H1 (cell line): ENCODE measurements around the gene TLE1.

Experiments used
- POLR2A ChIP-seq, 2 experiments: IDR thresholded peaks; 1 replicate in 1 of 2; 2 replicates in 1 of 2; pipeline ENCODE4 v1.6.1; 2011; ENCODE audit warnings: low read depth in 2 of 2, low read length in 2 of 2, mild to moderate bottlenecking in 2 of 2; ENCODE audit errors: control extremely low read depth in 1 of 2
- RFX5 ChIP-seq: IDR thresholded peaks from 2 replicates; pipeline ENCODE4 v1.6.1; 2011; ENCODE audit warnings: low read depth, low read length, improper control_type of control experiment, borderline replicate concordance
- SIN3A ChIP-seq, 2 experiments: IDR thresholded peaks in 1 of 2; conservative IDR thresholded peaks in 1 of 2; 2 replicates each; pipeline ENCODE4 v1.6.1; 2011 to 2012; ENCODE audit warnings: low read length in 2 of 2, improper control_type of control experiment in 1 of 2, low read depth in 1 of 2, mild to moderate bottlenecking in 1 of 2
- SP1 ChIP-seq: IDR thresholded peaks from 2 replicates; pipeline ENCODE4 v1.6.1; 2011; ENCODE audit warnings: low read depth, low read length
- YY1 ChIP-seq: IDR thresholded peaks from 2 replicates; pipeline ENCODE4 v1.6.1; 2011; ENCODE audit warnings: low read depth, mild to moderate bottlenecking, low read length
- TF ChIP-seq, protein P1 (sequence below), 3 experiments: IDR thresholded peaks; 1 replicate in 2 of 3; 2 replicates in 1 of 3; pipeline versions ENCODE4 v1.5.1 to v1.6.1; 2011; ENCODE audit warnings: low read length in 3 of 3, mild to moderate bottlenecking in 3 of 3, inconsistent platforms in 2 of 3, low read depth in 1 of 3, moderate library complexity in 1 of 3; ENCODE audit not compliant: insufficient read depth in 1 of 3; ENCODE audit errors: control extremely low read depth in 1 of 3

DNA sequence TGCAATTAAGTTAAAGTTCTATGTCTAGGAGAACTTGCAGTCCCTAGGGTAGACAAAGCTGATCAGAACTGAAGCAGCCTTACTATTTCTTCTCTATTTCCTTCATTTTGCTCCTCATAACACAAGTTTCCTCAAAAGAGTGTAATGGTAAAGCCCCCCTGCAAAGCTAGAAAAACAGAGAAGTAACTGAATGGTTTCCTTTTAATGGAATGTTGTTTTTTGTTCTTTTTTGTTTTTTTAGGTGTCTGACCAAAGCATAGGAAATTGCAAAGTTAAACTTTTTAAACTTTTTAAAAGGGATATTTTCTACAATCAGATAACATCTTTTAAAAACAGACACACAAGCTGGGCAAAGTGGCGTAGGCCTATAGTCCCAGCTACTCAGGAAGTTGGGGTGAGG, 145.7 kb downstream of the TLE1 start:
- TF ChIP-seq, protein P1, sequence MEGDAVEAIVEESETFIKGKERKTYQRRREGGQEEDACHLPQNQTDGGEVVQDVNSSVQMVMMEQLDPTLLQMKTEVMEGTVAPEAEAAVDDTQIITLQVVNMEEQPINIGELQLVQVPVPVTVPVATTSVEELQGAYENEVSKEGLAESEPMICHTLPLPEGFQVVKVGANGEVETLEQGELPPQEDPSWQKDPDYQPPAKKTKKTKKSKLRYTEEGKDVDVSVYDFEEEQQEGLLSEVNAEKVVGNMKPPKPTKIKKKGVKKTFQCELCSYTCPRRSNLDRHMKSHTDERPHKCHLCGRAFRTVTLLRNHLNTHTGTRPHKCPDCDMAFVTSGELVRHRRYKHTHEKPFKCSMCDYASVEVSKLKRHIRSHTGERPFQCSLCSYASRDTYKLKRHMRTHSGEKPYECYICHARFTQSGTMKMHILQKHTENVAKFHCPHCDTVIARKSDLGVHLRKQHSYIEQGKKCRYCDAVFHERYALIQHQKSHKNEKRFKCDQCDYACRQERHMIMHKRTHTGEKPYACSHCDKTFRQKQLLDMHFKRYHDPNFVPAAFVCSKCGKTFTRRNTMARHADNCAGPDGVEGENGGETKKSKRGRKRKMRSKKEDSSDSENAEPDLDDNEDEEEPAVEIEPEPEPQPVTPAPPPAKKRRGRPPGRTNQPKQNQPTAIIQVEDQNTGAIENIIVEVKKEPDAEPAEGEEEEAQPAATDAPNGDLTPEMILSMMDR (IDR thresholded peaks at IDR 0.05; ENCODE audit: control extremely low read depth in 1 of 3, insufficient read depth in 1 of 3, low read depth in 1 of 3, low read length in 3 of 3): no peak
- TF ChIP-seq RFX5: no peak
- TF ChIP-seq POLR2A (IDR thresholded peaks at IDR 0.05; ENCODE audit: control extremely low read depth in 1 of 2, low read depth in 2 of 2, low read length in 2 of 2): no peak
- TF ChIP-seq SIN3A (conservative IDR thresholded peaks at IDR 0.05 in 1 of 2, IDR thresholded peaks at IDR 0.05 in 1 of 2; ENCODE audit: low read depth in 1 of 2, low read length in 2 of 2): no peak
- no peak for TF ChIP-seq YY1
- no peak for TF ChIP-seq SP1
